Keratinocyte (primary cell): ENCODE measurements around the gene GNG2. TPM values are rescaled to one million over a fixed set of nuclear protein-coding genes. Genes with fewer than 3 reads are reported as not detected.
A peak's percentile ranks its signal among the peaks of the same experiment; 100 is the strongest.

Experiments used
- DNase-seq: peaks from one replicate; pipeline ENCODE4 v3.0.0-alpha.2; 2011; ENCODE audit warnings: low read depth, missing footprints, low spot score
- FAIRE-seq: peaks from 2 replicates; lab custom pipeline; 2011; peaks lifted over from hg19 to GRCh38; lab: Jason Lieb, UNC
- H2AFZ ChIP-seq: 2 replicates; pipeline ENCODE4 v1.6.0; 2012; ENCODE audit warnings: low read length, control low read depth, inconsistent platforms; ENCODE audit not compliant: control insufficient read depth
- H3K27ac ChIP-seq: 2 replicates; pipeline ENCODE4 v1.5.1; 2011; ENCODE audit warnings: low read length; ENCODE audit not compliant: control insufficient read depth, insufficient read depth
- H3K27me3 ChIP-seq: 3 replicates; pipeline ENCODE4 v1.6.0; 2011; ENCODE audit warnings: low read length; ENCODE audit not compliant: control insufficient read depth, insufficient read depth; ENCODE audit errors: extremely low read depth
- H3K36me3 ChIP-seq, 2 experiments: 2 replicates in 1 of 2; 3 replicates in 1 of 2; pipeline ENCODE4 v1.5.1; 2011; ENCODE audit warnings: low read length in 2 of 2, mild to moderate bottlenecking in 1 of 2; ENCODE audit not compliant: control insufficient read depth in 2 of 2, insufficient read depth in 2 of 2; ENCODE audit errors: extremely low read depth in 1 of 2
- H3K4me1 ChIP-seq: 3 replicates; pipeline ENCODE4 v1.5.1; 2011; ENCODE audit warnings: low read length; ENCODE audit not compliant: control insufficient read depth, insufficient read depth; ENCODE audit errors: extremely low read depth
- H3K4me2 ChIP-seq: 3 replicates; pipeline ENCODE4 v1.6.0; 2011; ENCODE audit warnings: low read depth, low read length; ENCODE audit not compliant: control insufficient read depth, insufficient read depth; ENCODE audit errors: extremely low read depth
- H3K4me3 ChIP-seq, 3 experiments: fragments of 200-600 bp in 1 of 3; sonication (generic) in 1 of 3; 2 replicates in 2 of 3; 3 replicates in 1 of 3; pipeline ENCODE4 v1.5.1; 2011 to 2016; ENCODE audit warnings: low read length in 3 of 3, mild to moderate bottlenecking in 3 of 3, control low read depth in 2 of 3, inconsistent platforms in 1 of 3, low read depth in 1 of 3, mixed read lengths in 1 of 3, mixed run types in 1 of 3, moderate library complexity in 1 of 3; ENCODE audit not compliant: control insufficient read depth in 2 of 3, insufficient read depth in 2 of 3; ENCODE audit errors: extremely low read depth in 1 of 3
- H3K79me2 ChIP-seq: 2 replicates; pipeline ENCODE4 v1.6.0; 2012; ENCODE audit warnings: low read length; ENCODE audit not compliant: control insufficient read depth, insufficient read depth
- H3K9ac ChIP-seq: 3 replicates; pipeline ENCODE4 v1.6.0; 2011; ENCODE audit warnings: low read length; ENCODE audit not compliant: control insufficient read depth, insufficient read depth; ENCODE audit errors: extremely low read depth
- H3K9me1 ChIP-seq: 3 replicates; pipeline ENCODE4 v1.6.0; 2011; ENCODE audit warnings: low read length; ENCODE audit not compliant: control insufficient read depth, insufficient read depth; ENCODE audit errors: extremely low read depth
- H3K9me3 ChIP-seq: 2 replicates; pipeline ENCODE4 v1.5.1; 2012; ENCODE audit warnings: low read depth, low read length; ENCODE audit not compliant: control insufficient read depth
- H4K20me1 ChIP-seq: 3 replicates; pipeline ENCODE4 v1.6.0; 2011; ENCODE audit warnings: low read length; ENCODE audit not compliant: control insufficient read depth, insufficient read depth; ENCODE audit errors: extremely low read depth
- EZH2 ChIP-seq: IDR thresholded peaks from one replicate; pipeline ENCODE4 v1.6.1; 2012; ENCODE audit warnings: inconsistent platforms, mild to moderate bottlenecking, low read length, moderate library complexity
- dilution Hi-C: fragments of 300-500 bp; cut with MboI; formaldehyde crosslinking; loops from one replicate; pipeline ENCODE4 v1.7.0; 2020; ENCODE audit warnings: low sequenced_read_pairs; ENCODE audit not compliant: extremely low pct_ligation_motif_present
- polyA plus RNA-seq, 5 experiments: library from polyadenylated mRNA; depleted of rRNA in 3 of 5; stranded (reverse) in 3 of 5; stranded (forward) in 1 of 5; unstranded in 1 of 5; fragments of >200 nt; gene quantifications; 1 replicate in 1 of 5; 2 replicates in 3 of 5; 3 replicates in 1 of 5; pipeline versions ENCODE4 v1.2.1 to v1.2.3, GENCODE V29; 2011 to 2012; ENCODE audit warnings: missing spikeins in 2 of 5, low read depth in 1 of 5, low replicate concordance in 1 of 5
- TF ChIP-seq, protein P1 (sequence below), 3 experiments: IDR thresholded peaks in 1 of 3; conservative IDR thresholded peaks in 1 of 3; optimal IDR thresholded peaks in 1 of 3; 2 replicates in 2 of 3; 3 replicates in 1 of 3; pipeline versions ENCODE3 to v1.5.1; 2011; ENCODE audit warnings: low read length in 3 of 3, mild to moderate bottlenecking in 3 of 3, moderate library complexity in 2 of 3, control low read depth in 1 of 3, inconsistent platforms in 1 of 3; ENCODE audit not compliant: insufficient read depth in 2 of 3; ENCODE audit errors: extremely low read depth in 1 of 3

Gene GNG2
- polyA plus RNA-seq, 1 donor (not counting 4 experiments of a cell fraction or from before 2014, with no cell fraction given), result 0.28 TPM

DNA sequence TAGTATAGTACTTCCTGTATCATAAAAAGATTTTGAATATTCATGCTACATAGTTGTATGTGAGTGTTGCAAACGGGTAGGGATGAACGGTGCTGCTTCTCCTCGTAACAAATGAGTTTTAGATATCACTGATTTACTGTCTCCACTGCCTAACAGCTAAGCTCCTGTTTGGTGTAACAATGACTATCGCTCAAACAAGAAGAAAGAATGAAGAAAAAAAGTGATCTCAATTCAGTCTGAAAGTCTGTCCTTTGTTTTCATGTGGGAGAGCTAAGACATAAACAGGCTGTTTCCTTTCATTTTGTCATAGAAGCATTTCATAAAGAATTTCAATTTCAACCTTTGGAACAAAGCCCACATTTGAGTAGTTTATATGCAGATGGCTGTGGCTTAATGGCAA lies 102.9 kb downstream of the GNG2 start:
- no peaks in the 10 kb centered on the region for H3K9me3 ChIP-seq
- FAIRE-seq (no peak), DNase-seq (no peak)
- no peak overlapping the region for H3K27ac ChIP-seq
- H3K4me1 ChIP-seq, result no peaks in the 10 kb centered on the region
- H3K9me1 ChIP-seq, result no peaks in the 10 kb centered on the region
- H3K9ac ChIP-seq, result no peak overlapping the region
- no peaks in the 10 kb centered on the region for H3K36me3 ChIP-seq
- no peaks in the 10 kb centered on the region for H4K20me1 ChIP-seq
- H3K79me2 ChIP-seq, result no peaks in the 10 kb centered on the region
- H3K4me2 ChIP-seq, result peak overlapping the region; percentile 60
- H2AFZ ChIP-seq, result peak overlapping the region; percentile 37
- dilution Hi-C loops, result no loop called here
- TF ChIP-seq, protein P1, sequence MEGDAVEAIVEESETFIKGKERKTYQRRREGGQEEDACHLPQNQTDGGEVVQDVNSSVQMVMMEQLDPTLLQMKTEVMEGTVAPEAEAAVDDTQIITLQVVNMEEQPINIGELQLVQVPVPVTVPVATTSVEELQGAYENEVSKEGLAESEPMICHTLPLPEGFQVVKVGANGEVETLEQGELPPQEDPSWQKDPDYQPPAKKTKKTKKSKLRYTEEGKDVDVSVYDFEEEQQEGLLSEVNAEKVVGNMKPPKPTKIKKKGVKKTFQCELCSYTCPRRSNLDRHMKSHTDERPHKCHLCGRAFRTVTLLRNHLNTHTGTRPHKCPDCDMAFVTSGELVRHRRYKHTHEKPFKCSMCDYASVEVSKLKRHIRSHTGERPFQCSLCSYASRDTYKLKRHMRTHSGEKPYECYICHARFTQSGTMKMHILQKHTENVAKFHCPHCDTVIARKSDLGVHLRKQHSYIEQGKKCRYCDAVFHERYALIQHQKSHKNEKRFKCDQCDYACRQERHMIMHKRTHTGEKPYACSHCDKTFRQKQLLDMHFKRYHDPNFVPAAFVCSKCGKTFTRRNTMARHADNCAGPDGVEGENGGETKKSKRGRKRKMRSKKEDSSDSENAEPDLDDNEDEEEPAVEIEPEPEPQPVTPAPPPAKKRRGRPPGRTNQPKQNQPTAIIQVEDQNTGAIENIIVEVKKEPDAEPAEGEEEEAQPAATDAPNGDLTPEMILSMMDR (optimal IDR thresholded peaks at IDR 0.05 in 1 of 3, IDR thresholded peaks at IDR 0.05 in 1 of 3, conservative IDR thresholded peaks at IDR 0.05 in 1 of 3; ENCODE audit: extremely low read depth in 1 of 3, insufficient read depth in 2 of 3, low read length in 3 of 3), result no peak
- no peak for TF ChIP-seq EZH2
- H3K27me3 ChIP-seq, result peaks cover 7% of the 10 kb centered on the region
- peak overlapping the region in 1 of 3 experiments; percentile 13 for H3K4me3 ChIP-seq

DNA sequence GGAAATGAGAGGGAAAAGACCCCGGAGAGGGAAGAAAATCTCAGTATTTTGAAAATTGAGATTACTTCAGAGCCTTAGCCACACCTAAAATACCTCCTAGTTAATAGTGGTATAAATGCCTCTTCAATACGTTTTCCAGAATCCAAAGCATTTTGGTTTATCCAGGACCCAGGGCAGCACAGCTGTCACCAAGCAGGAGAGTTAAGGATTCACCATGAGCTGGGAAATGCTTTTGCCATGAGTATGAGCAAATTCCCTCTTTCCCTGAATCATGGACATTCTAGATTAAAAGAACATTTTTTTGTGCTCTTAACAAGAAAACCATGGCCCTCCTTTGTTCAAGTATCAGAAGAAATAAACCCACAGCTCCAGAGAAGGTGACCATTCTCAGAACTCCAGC lies 107.1 kb downstream of the GNG2 start:
- Histone ChIP-seq H3K36me3 (no peaks in the 10 kb centered on the region), H2AFZ (no peak overlapping the region), H3K4me2 (no peak overlapping the region), H3K9me1 (no peaks in the 10 kb centered on the region), H3K4me3 (no peak overlapping the region), H3K9me3 (no peaks in the 10 kb centered on the region), H3K4me1 (no peaks in the 10 kb centered on the region), H3K79me2 (no peaks in the 10 kb centered on the region), H3K27ac (no peak overlapping the region), H3K9ac (no peak overlapping the region), H4K20me1 (no peaks in the 10 kb centered on the region), H3K27me3 (peaks cover 7% of the 10 kb centered on the region)
- no peak for TF ChIP-seq EZH2
- TF ChIP-seq, protein P1 (optimal IDR thresholded peaks at IDR 0.05 in 1 of 3, IDR thresholded peaks at IDR 0.05 in 1 of 3, conservative IDR thresholded peaks at IDR 0.05 in 1 of 3; ENCODE audit: extremely low read depth in 1 of 3, insufficient read depth in 2 of 3, low read length in 3 of 3), result no peak
- DNase-seq, result no peak
- dilution Hi-C loops, result no loop called here
- FAIRE-seq, result no peak
